Stimulated activated CD4-positive, alpha-beta T cell treated with anti-CD3 and anti-CD28 coated beads, Interleukin-12 subunit alpha, Interleukin-12 subunit beta, amount 100 ng/mL, for 48 hours (primary cell): ENCODE results near the gene IL21R.
"Not testable (repeated sequence)": the region's sequence is repeated elsewhere in the genome, so short reads cannot be mapped to it uniquely, and the experiment has no call there.

ENCODE experiments used
- DNase-seq, 3 donors: peaks; one replicate each; pipeline ENCODE4 v3.0.0-alpha.2; 2020; ENCODE audit warnings: low read depth in 2 of 3, low spot score in 1 of 3

The IL21R gene

DNA sequence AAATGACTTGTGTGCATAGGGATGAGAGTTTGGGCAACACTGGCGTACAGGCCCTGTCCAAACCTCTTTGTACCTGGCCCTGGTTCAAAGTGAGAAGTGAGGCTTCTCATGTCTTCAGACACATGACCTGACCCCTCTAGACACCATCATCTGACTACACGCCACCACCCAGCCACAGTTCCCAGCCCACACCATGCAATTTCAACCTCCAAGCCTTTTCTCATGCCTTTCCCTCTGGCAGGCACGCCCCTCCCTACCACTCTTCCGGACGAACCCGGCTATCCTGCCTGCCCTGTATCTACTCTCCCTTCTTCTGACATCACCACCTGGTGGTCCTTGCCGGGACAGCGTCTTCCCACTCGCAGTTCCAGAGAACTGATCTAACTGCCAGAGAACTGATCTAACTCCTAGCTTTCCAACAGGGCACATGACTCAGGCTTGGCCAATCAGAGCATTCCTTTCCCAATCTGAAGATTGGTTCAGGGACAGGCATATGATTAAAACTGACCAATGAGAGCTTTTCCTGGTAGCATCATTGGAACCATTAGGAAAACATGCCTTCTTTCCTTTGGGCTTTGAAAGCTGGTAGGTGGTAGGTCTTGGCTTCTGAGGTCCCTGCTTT lies 27.1 kb upstream of the IL21R start:
- DNase-seq, result peak; percentile 53 to 68 (median 57)

- no peak for DNase-seq
Observed at GRCh38 chr16:27377666-27378485, 24.1 kb upstream of the IL21R start.

GRCh38 chr16:27378871-27379481 lies 23.0 kb upstream of the IL21R start:
- peak in 1 of 3 donors; percentile 59 for DNase-seq

DNA sequence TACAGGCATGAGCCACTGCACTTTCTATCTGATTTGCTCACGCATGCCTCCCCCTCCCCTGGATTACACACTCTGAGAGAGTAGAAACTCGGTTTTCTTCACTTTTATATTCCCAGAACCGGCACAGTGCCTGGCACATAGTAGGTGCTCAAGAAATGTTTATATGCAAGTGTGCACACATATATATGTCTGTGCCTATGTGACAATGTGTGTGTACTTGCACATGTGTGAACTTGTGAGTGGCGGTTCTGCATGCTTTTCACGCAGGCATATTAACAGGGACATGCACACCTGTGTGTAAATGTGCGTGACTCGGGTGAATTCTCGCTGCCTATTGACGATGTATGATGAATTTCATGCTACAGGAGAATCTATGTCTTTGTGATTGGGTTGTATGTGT lies 22.1 kb upstream of the IL21R start:
- DNase-seq, result no peak

DNA sequence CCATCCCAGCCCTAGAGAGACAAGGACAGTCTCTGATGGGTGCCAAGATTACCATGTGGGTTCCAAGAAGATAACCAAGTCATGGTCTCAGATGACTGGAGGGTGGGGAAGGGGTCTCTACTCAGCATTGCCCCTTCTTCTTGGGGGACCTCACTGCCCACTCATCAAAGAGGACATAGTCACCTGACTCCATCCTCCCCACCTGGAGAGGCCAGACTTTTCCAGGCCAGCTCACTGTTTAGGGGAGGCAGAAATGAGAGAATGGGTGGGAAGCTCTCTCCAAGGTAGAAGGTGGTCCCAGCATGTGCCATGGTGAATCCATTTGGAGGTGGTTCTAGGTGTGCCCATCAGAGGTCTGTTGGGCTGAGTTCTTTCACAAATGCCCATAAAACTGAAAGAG lies 20.7 kb upstream of the IL21R start:
- no peak for DNase-seq

GRCh38 chr16:27381974-27382855 lies 19.8 kb upstream of the IL21R start:
- no peak for DNase-seq

GRCh38 chr16:27383556-27384243 lies 18.3 kb upstream of the IL21R start:
- no peak for DNase-seq

GRCh38 chr16:27384425-27384824 lies 17.5 kb upstream of the IL21R start:
- no peak for DNase-seq

DNA sequence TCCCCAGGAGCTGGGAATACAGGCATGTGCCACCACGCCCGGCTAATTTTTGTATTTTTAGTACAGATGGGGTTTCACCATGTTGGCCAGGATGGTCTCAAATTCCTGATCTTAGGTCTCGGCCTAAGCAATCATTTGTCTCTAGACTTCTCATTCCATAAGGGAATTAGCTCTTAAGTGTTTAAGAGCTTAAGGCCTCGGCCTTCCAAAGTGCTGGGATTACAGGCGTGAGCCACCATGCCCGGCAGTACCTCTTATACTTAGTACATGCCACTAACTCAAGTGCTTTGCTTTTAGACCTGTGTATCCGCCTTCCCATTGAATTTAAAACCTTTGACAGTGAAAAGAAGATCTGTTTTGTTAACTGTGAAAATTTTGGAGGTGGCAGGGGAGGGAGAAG lies 16.6 kb upstream of the IL21R start:
- DNase-seq, result no peak

DNA sequence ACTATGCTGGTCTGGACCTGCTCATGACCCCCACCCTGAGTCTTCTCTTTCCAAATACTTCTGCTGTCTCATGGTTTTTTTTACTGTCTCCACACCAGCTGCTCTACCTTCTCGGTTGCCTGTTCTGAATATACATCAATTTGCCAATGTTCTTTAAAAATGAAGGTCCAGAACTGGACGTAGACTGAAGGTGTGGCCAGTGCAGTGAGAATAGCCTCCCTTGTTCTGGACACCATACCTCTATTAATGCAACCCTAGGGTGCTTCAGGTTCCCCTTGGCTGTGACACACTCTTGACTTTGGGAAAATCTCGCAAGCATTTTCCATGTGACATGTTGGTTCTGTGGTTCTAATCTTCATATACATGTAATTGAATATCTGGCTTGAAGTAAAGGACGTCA lies 15.3 kb upstream of the IL21R start:
- no peak for DNase-seq

DNA sequence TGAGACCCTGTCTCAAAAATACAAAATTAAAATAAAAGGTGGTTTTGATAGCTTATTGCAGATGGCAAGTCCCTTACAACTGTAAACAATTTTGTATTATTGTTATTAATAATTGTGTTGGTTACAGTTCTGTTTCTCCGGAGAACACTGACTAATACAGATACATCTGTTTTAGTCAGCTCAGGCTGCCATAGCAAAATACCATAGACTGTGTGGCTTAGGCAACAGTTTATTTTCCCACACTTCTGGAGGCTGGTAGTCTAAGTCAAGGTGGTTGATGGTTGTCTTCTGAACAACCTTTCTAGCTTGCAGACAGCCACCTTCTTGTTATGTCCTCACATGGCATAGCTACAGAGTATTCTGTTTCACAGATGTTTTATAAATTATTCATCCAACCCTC lies 14.2 kb upstream of the IL21R start:
- DNase-seq, result no peak

- no peak for DNase-seq
Observed at GRCh38 chr16:27389272-27389961, 12.6 kb upstream of the IL21R start.

DNA sequence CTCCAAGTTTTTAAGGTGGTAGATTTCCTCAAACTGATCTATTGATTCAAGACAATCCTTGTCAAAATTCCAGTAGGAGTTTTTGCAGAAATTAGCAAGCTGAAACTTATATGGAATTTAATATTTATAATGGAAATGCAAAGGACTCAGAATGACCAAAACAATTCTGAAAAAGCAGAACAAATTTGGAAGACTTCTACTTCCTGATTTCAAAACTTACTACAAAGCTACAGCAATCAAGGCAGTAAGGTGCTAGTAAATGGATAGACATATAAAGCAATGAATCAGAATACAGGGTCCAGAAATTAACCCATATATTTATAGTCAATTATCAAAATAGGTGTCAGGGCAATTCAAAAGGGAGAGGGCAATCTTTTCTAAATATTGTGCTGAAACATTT lies 11.8 kb upstream of the IL21R start:
- no peak for DNase-seq

DNA sequence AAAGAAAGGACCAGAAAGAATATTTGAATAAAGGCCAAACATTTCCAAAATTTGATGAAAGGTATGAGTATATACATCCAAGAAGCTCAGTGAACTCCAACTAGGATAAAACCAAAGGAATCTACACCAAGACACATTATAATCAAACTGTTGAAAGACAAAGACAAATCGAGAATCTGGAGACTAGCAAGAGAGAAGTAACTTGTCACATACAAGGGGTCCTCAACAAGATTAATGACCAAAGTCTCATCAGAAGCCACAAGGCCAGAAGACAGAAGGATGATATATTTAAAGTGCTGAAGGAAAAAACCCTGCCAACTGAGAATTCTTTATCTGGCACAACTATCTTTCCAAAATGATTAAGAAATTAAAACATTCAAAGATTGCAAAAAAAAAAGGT lies 9.3 kb upstream of the IL21R start:
- no peak for DNase-seq

GRCh38 chr16:27394516-27394915 lies 7.5 kb upstream of the IL21R start:
- DNase-seq, result no peak

DNA sequence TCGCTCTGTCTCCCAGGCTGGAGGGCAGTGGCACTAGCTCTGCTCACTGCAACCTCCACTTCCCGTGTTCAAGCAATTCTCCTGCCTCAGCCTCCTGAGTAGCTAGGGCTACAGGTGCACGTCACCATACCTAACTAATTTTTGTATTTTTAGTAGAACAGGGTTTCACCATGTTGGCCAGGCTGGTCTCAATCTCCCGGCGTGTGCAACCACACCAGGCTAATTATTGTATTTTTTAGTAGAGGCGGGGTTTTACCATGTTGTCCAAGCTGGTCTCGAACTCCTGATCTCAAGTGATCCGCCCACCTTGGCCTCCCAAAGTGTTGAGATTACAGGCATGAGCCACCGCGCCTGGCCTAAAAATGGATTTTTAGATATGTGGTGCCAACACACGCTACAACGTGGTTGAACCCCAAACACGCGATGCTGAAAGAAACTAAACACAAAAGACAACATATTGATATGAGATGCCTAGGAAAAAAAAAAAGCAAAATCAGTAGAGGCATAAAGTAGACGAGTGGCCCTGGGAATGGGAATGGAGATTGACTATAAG lies 3.6 kb upstream of the IL21R start:
- not testable (repeated sequence) for DNase-seq

- no peak for DNase-seq
Observed at GRCh38 chr16:27398894-27399853, 2.8 kb upstream of the IL21R start.

DNA sequence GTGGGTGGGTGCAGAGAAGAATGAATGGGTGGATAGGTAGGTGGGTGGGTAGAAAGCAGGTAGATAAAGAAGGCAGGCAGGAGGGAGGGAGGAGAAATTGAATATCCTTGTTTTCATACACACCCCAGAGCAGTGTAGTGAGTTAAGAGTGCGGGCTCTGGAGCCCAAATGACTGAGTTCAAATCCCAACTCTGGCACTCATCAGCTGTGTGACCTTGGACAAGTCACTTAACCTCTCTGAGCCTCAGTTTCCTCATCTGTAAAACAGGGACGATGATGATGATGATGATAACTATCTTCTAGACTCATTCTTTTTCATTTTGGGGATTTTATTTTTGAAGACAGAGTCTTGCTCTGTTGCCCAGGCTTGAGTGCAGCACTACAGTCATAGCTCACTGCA lies 2.0 kb upstream of the IL21R start:
- DNase-seq, result no peak
